HG03066 (cell line): ENCODE results near the gene FRG1.
"Not testable (repeated sequence)": the region's sequence is repeated elsewhere in the genome, so short reads cannot be mapped to it uniquely, and the experiment has no call there.

ENCODE experiments used
- ATAC-seq: cut with Tn5 transposase; IDR thresholded peaks from one replicate; pipeline ENCODE4 v1.9.1; 2021; ENCODE audit warnings: low read depth; ENCODE audit not compliant: unreplicated experiment

The FRG1 gene

GRCh38 chr4:189984661-189985060 lies 44.0 kb downstream of the FRG1 start:
- ATAC-seq = not testable (repeated sequence)

- not testable (repeated sequence) for ATAC-seq
Measured at GRCh38 chr4:189985651-189986243, 45.1 kb downstream of the FRG1 start.

- ATAC-seq = no peak
Measured at GRCh38 chr4:189988877-189989431, 48.3 kb downstream of the FRG1 start.

GRCh38 chr4:189989941-189990340 lies 49.3 kb downstream of the FRG1 start:
- not testable (repeated sequence) for ATAC-seq
